Measurements from ENCODE around the gene MYH6. TPM values are rescaled to one million over a fixed set of nuclear protein-coding genes. Genes with fewer than 3 reads are reported as not detected.

The MYH6 gene
- total RNA-seq, 1 donor from 2014 or later = not detected

- no peak for DNase-seq (ENCODE audit: low spot score)
- Mint-ChIP-seq H3K27me3 (ENCODE audit: low read depth) (peaks cover 33% of the 10 kb centered on the region), H3K4me1 (ENCODE audit: low read depth) (no peaks in the 10 kb centered on the region), H3K4me3 (ENCODE audit: unreplicated experiment) (no peak overlapping the region), H3K9me3 (ENCODE audit: low read depth) (no peaks in the 10 kb centered on the region), H3K36me3 (ENCODE audit: low read depth) (no peaks in the 10 kb centered on the region), H3K27ac (ENCODE audit: unreplicated experiment) (no peak overlapping the region)
- TF ChIP-seq CTCF (IDR thresholded peaks at IDR 0.05) = no peak
These were observed 8.5 kb downstream of the MYH6 start for GRCh38 chr14:23399591-23399990.

GRCh38 chr14:23399136-23399535 is 8.9 kb downstream of the MYH6 start:
- no peaks in the 10 kb centered on the region for H3K9me3 Mint-ChIP-seq (ENCODE audit: low read depth)
- peaks cover 34% of the 10 kb centered on the region for H3K27me3 Mint-ChIP-seq (ENCODE audit: low read depth)
- no peaks in the 10 kb centered on the region for H3K36me3 Mint-ChIP-seq (ENCODE audit: low read depth)
- TF ChIP-seq CTCF (IDR thresholded peaks at IDR 0.05) = no peak
- no peak overlapping the region for H3K4me3 Mint-ChIP-seq (ENCODE audit: unreplicated experiment)
- no peaks in the 10 kb centered on the region for H3K4me1 Mint-ChIP-seq (ENCODE audit: low read depth)
- no peak overlapping the region for H3K27ac Mint-ChIP-seq (ENCODE audit: unreplicated experiment)
- no peak for DNase-seq (ENCODE audit: low spot score)

- no peak overlapping the region for H3K4me3 Mint-ChIP-seq (ENCODE audit: unreplicated experiment)
- H3K36me3 Mint-ChIP-seq (ENCODE audit: low read depth) = no peaks in the 10 kb centered on the region
- no peak for DNase-seq (ENCODE audit: low spot score)
- no peaks in the 10 kb centered on the region for H3K9me3 Mint-ChIP-seq (ENCODE audit: low read depth)
- no peak overlapping the region for H3K27ac Mint-ChIP-seq (ENCODE audit: unreplicated experiment)
- peaks cover 33% of the 10 kb centered on the region for H3K27me3 Mint-ChIP-seq (ENCODE audit: low read depth)
- H3K4me1 Mint-ChIP-seq (ENCODE audit: low read depth) = no peaks in the 10 kb centered on the region
- no peak for TF ChIP-seq CTCF (IDR thresholded peaks at IDR 0.05)
These were observed 9.7 kb downstream of the MYH6 start for GRCh38 chr14:23398348-23398747.

- Mint-ChIP-seq H3K4me3 (ENCODE audit: unreplicated experiment) (no peak overlapping the region), H3K9me3 (ENCODE audit: low read depth) (no peaks in the 10 kb centered on the region), H3K4me1 (ENCODE audit: low read depth) (no peaks in the 10 kb centered on the region), H3K27me3 (ENCODE audit: low read depth) (peaks cover 31% of the 10 kb centered on the region), H3K27ac (ENCODE audit: unreplicated experiment) (no peak overlapping the region), H3K36me3 (ENCODE audit: low read depth) (no peaks in the 10 kb centered on the region)
- no peak for DNase-seq (ENCODE audit: low spot score)
- TF ChIP-seq CTCF (IDR thresholded peaks at IDR 0.05) = no peak
These were observed 11.2 kb downstream of the MYH6 start for GRCh38 chr14:23396781-23397407.

GRCh38 chr14:23396126-23396525 is 11.9 kb downstream of the MYH6 start:
- no peak for DNase-seq (ENCODE audit: low spot score)
- H3K4me3 Mint-ChIP-seq (ENCODE audit: unreplicated experiment) = no peak overlapping the region
- H3K27ac Mint-ChIP-seq (ENCODE audit: unreplicated experiment) = no peak overlapping the region
- no peaks in the 10 kb centered on the region for H3K9me3 Mint-ChIP-seq (ENCODE audit: low read depth)
- peaks cover 29% of the 10 kb centered on the region for H3K27me3 Mint-ChIP-seq (ENCODE audit: low read depth)
- no peaks in the 10 kb centered on the region for H3K4me1 Mint-ChIP-seq (ENCODE audit: low read depth)
- H3K36me3 Mint-ChIP-seq (ENCODE audit: low read depth) = no peaks in the 10 kb centered on the region
- TF ChIP-seq CTCF (IDR thresholded peaks at IDR 0.05) = no peak
